Central memory CD4-positive, alpha-beta T cell (primary cell): ENCODE measurements around the gene TLCD1.
A peak's percentile ranks its signal among the peaks of the same experiment; 100 is the strongest.

Experiments
- DNase-seq: peaks from one replicate; pipeline ENCODE4 v3.0.0; 2022

The TLCD1 gene

DNA sequence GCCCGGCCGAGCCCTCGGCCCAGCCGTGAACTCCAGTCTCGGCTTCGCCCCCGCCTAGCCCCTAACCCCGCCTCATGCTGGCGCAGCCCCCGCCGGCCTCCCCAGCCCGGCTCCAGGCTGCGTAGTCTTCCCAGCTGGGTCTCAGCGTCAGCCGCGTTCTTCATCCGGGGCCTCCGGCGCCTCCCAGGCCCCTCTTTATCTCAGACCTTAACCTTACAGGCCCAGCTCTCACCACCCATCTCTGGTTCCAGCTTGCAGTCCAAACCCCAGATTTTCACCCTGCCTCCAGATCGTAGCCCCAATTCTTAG, 14.4 kb downstream of the TLCD1 start, which contains the start of gene PROCA1:
PROCA1 (minus strand) TSS at position 166 of the 309 bp plus-strand sequence. CDS start 228 bp downstream, outside the sequence.
- no peak for DNase-seq

DNA sequence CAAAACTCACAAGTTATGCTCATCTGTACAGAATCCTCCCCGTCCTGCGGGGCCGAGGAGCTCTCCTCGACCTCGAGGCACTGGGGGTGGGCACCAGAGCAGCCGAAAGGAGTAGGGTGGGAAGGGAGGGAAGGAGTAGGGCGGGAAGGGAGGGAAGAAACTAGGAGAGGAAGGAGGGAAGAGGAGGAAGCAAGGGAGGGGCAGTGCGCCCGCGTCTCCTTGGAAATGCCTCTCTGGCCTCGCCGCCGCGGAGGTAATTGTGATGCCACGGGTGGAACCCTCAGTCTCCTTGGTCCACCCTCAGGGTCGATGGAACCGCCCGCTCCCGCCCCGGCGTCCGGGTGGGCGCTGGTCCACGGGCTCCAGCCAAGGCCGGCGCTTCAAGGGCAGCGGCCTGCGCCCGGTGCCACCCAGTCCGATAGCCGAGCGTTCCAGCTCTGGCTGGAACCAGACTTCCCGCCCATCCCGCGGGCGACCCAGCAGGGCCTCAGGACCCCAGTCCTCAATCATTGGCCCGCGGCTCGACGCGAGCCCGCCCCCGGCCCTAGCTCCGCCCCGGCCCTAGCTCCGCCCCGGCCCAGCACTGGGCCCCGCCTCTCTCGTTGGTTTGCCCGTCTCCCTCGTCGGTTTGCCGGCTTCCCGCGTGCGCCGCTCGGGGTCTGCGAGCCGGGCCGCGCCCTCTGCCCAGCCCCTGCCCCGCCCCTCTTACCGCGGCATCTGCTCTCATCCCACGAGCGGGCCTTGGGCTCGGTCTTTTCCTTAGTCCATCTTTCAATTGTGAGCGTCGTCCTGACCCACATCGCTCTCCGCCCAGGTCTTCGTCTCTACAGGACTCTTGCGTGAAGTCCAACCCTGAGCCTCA, 14.9 kb downstream of the TLCD1 start:
- peak; percentile 83 for DNase-seq

DNA sequence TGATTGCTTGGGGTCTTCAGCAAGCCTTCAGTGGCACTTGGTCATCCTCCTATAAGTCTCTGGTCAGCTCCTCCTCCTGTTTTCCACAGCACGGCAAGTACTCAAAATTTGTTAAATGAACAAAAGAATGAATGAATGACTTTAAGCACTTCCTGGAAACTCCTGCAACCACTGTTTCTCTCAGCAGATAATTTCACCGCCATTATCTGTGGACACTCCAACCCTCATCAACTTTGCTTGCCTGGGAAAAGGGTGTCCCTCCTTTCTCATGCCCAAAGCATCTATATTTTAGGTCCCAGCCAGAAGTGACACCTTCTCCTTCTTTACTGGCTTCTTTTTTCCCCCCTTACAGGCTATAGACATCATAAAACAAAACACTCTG, 18.7 kb downstream of the TLCD1 start:
- no peak for DNase-seq

DNA sequence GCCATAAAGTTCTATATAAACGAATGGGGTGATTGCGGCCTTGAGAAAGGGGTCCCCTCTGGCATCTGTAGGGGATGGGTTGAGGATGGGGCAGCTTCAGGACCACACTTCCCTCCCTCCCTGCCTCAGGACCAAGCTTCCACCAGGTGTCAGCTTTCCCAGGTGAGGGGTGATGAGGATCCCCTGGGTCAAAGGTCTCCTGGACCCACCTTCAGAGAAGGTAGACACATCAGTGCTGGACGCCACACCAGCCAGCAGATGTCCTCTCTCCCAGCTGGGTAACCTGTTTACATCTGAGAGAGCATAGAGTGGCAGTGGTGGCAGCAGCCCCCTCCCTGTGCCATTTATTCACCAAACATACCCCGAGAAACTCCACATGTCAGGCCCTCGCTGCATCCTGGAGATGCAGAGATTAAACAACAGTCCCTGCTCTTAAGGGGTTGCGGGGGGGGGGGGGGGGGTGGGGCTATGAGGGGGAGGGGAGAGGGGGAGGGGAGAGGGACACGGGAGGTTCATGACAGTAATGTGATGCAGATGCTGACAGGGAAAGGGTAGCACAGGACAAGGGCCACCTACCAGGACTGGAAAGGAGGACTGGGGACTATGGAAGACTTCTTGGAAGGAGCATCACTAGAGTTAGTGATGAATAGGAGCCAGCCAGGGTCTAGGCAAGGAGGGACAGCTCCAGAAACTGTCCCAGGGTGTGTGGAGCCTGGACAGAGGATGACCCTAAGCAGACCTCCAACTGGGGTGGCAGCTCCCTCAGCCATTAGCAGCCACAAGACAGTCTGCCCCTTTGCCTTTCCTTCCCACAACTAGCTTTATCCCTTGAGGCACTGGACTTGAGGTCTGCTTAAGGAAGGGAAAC, 19.3 kb downstream of the TLCD1 start:
- no peak for DNase-seq

GRCh38 chr17:28705728-28706334, 20.2 kb downstream of the TLCD1 start:
- no peak for DNase-seq

DNA sequence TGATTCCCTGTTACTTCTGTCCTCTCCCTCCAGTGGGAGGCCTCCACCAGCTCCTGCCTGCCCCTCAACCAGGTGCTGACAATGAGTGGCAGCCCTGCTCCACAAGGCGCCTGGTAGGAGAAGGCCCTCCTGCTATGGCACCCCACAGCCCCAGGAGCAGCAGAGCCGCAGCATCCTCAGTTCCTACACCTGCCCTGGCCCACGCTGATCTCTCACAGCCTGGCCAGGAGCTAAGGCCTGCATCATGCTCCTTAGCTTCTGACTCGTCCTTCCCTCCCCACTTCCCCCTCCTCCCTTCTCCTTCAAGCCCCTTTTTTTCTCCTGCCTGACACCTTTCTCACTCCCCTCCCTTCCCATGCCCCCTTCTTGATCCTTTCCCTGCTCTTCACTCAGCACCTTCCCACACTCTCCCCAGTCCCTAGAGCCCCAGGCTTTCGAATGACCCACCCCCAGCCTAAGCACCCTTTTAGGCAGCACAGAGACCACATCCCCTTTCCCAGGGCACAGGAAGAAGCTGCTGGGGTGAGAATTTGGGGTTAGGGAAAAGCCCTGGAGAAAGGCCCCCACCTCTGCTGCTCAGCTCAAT, 20.9 kb downstream of the TLCD1 start:
- DNase-seq: no peak

- no peak for DNase-seq
Observed at GRCh38 chr17:28704219-28704858, 21.7 kb downstream of the TLCD1 start.

DNA sequence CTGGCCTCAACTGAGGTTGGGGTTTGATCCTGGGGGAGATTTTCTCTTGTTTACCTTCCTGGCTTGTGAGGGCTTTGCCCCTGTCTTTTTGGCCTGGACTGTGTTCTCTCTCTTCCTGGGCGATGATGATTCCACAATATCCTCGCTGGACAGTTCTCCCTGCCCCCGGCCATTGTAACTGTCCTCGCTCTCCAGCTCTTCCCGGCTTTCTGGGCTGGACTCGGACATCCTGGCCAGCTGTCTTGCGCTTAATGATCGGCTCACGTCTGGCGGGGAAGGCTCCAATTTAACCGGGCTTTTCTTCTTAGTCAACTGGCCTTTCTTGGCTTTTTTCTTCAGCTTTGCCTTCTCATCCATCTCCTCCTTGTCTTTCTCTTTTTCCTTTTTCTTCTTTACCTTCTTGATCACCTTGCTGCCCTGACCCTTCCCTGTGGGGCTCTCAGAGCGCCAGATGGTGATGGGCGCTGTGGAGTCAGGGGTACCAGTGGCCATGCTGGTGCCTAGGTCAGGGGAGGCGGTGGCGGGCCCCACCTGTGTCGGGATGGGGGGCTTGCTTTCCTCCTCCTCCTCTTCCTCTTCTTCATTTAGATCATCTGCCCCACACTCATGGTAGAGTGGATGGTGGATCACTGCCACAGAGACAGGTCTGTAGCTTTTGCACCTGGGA, 22.3 kb downstream of the TLCD1 start:
- no peak for DNase-seq

- DNase-seq: no peak
Observed at GRCh38 chr17:28702752-28703150, 23.3 kb downstream of the TLCD1 start.

- DNase-seq: no peak
Observed at GRCh38 chr17:28702026-28702751, 23.8 kb downstream of the TLCD1 start.

- no peak for DNase-seq
Observed at GRCh38 chr17:28700830-28701492, 25.1 kb downstream of the TLCD1 start.

DNA sequence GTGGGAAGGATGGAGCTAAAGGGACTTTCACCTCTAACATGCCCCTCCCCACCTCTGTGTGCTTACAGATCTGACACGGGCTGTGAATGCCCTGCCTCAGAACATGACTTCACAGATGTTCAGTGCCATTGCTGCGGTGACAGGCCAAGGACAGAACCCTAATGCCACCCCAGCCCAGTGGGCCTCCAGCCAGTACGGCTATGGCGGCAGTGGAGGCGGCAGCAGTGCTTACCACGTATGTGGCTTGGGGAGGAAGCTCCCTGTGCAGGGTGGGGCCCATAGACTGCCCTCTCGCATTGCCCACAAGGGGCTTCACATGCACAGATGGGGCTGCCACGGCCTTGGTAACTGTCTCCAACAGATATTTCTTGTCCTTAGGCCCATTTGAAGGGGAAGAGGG, 25.8 kb downstream of the TLCD1 start:
- no peak for DNase-seq

GRCh38 chr17:28698253-28698941, 27.6 kb downstream of the TLCD1 start:
- no peak for DNase-seq

GRCh38 chr17:28693869-28694268, 32.2 kb downstream of the TLCD1 start:
- DNase-seq: no peak

GRCh38 chr17:28689011-28689410, 37.0 kb downstream of the TLCD1 start:
- DNase-seq: no peak

DNA sequence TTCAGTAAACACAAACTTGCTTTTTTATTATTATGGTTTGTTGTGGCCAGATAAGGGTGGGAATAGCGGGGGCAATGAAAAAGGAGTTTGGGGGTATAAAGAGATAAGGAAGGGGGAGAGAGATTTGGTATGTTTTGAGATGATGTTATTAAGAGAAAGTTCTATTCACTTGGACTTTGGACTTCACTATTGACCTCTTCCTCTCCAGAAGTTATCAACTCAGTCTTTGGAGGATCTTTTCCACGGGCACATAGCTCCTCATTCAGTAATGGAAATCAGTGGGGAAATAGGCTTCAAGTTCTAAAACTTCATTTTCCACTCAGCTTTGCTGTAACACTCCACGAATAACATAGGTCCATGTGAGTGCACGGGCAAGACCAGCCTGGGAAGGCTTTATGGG, 37.6 kb downstream of the TLCD1 start:
- DNase-seq: no peak

DNA sequence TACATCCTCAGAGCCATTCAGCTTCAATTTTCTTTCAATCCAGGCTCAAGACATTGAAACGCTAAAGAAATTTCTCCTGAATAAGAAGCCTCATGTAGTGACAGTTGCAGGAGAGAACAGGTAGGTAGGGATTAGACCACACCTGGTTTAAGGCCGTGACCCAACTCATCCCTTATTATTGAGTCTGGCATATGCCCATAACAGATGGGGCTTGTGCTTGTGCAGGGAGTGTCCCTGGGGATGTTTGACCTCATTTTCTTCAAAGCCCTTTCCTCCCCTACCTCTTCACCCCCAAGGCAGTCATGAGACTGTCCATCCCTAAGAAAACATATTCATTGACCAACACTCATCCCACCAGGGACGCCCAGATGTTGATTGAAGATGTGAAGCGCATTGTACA, 39.7 kb downstream of the TLCD1 start:
- no peak for DNase-seq

GRCh38 chr17:28685366-28685765, 40.7 kb downstream of the TLCD1 start:
- DNase-seq: no peak

- DNase-seq: no peak
Observed at GRCh38 chr17:28684963-28685362, 41.1 kb downstream of the TLCD1 start.

- no peak for DNase-seq
Observed at GRCh38 chr17:28682655-28683054, 43.4 kb downstream of the TLCD1 start.
